Mammary epithelial cell (primary cell): ENCODE results near the gene GMPPA.

Source experiments
- EZH2 ChIP-seq: IDR thresholded peaks from 2 replicates; pipeline ENCODE4 v1.6.1; 2012; ENCODE audit warnings: low read length, inconsistent platforms, borderline replicate concordance
- TF ChIP-seq, protein P1 (sequence below), 2 donors: IDR thresholded peaks in 1 of 2; conservative IDR thresholded peaks in 1 of 2; 2 replicates each; pipeline ENCODE4 v1.5.1; 2011 to 2012; ENCODE audit warnings: inconsistent platforms in 2 of 2, low read length in 2 of 2, mild to moderate bottlenecking in 2 of 2, control low read depth in 1 of 2, low read depth in 1 of 2; ENCODE audit not compliant: insufficient read depth in 1 of 2; ENCODE audit errors: extremely low read depth in 1 of 2

GRCh38 chr2:219517954-219518778 is 19.5 kb downstream of the GMPPA start:
- TF ChIP-seq, protein P1, sequence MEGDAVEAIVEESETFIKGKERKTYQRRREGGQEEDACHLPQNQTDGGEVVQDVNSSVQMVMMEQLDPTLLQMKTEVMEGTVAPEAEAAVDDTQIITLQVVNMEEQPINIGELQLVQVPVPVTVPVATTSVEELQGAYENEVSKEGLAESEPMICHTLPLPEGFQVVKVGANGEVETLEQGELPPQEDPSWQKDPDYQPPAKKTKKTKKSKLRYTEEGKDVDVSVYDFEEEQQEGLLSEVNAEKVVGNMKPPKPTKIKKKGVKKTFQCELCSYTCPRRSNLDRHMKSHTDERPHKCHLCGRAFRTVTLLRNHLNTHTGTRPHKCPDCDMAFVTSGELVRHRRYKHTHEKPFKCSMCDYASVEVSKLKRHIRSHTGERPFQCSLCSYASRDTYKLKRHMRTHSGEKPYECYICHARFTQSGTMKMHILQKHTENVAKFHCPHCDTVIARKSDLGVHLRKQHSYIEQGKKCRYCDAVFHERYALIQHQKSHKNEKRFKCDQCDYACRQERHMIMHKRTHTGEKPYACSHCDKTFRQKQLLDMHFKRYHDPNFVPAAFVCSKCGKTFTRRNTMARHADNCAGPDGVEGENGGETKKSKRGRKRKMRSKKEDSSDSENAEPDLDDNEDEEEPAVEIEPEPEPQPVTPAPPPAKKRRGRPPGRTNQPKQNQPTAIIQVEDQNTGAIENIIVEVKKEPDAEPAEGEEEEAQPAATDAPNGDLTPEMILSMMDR (conservative IDR thresholded peaks at IDR 0.05 in 1 of 2, IDR thresholded peaks at IDR 0.05 in 1 of 2; ENCODE audit: extremely low read depth in 1 of 2, insufficient read depth in 1 of 2, low read depth in 1 of 2, low read length in 2 of 2) = no peak
- TF ChIP-seq EZH2 = no peak
